ENCODE data around the gene IQCK.

The IQCK gene

GRCh38 chr16:19833581-19833980 lies 115.5 kb downstream of the IQCK start:
- no peak for TF ChIP-seq EZH2phosphoT487 (conservative IDR thresholded peaks at IDR 0.05; ENCODE audit: low read length)
- no peak for TF ChIP-seq CTCF (IDR thresholded peaks at IDR 0.05; ENCODE audit: insufficient read depth, low read length, poor library complexity, severe bottlenecking)
- Histone ChIP-seq H3K9me3 (ENCODE audit: insufficient read depth, low read length) (no peaks in the 10 kb centered on the region), H3K9me2 (replicated peaks; ENCODE audit: insufficient read depth, low read length) (no peaks in the 10 kb centered on the region), H3K4me3 (ENCODE audit: insufficient read depth, low read length, poor library complexity, severe bottlenecking) (no peak overlapping the region), H2AFZ (ENCODE audit: low read depth, low read length, severe bottlenecking) (no peak overlapping the region), H3K79me2 (ENCODE audit: insufficient read depth, low read length) (no peaks in the 10 kb centered on the region), H3K27ac (ENCODE audit: low read depth, low read length) (no peak overlapping the region), H3K9ac (ENCODE audit: low read length) (no peak overlapping the region), H3K4me2 (ENCODE audit: low read depth, low read length, poor library complexity, severe bottlenecking) (no peak overlapping the region), H3K27me3 (ENCODE audit: low read length) (no peaks in the 10 kb centered on the region), H3K36me3 (ENCODE audit: low read length) (no peaks in the 10 kb centered on the region), H4K20me1 (ENCODE audit: low read depth, low read length) (no peaks in the 10 kb centered on the region), H3F3A (ENCODE audit: insufficient read depth) (no peaks in the 10 kb centered on the region)

GRCh38 chr16:19835196-19835595 lies 117.1 kb downstream of the IQCK start:
- Histone ChIP-seq H3K4me2 (ENCODE audit: low read depth, low read length, poor library complexity, severe bottlenecking) (no peak overlapping the region), H3K9me2 (replicated peaks; ENCODE audit: insufficient read depth, low read length) (no peaks in the 10 kb centered on the region), H3K9ac (ENCODE audit: low read length) (no peak overlapping the region), H3K27ac (ENCODE audit: low read depth, low read length) (no peak overlapping the region), H3K27me3 (ENCODE audit: low read length) (no peaks in the 10 kb centered on the region), H4K20me1 (ENCODE audit: low read depth, low read length) (no peaks in the 10 kb centered on the region), H3K79me2 (ENCODE audit: insufficient read depth, low read length) (no peaks in the 10 kb centered on the region), H2AFZ (ENCODE audit: low read depth, low read length, severe bottlenecking) (no peak overlapping the region), H3K9me3 (ENCODE audit: insufficient read depth, low read length) (no peaks in the 10 kb centered on the region), H3F3A (ENCODE audit: insufficient read depth) (no peaks in the 10 kb centered on the region), H3K4me3 (ENCODE audit: insufficient read depth, low read length, poor library complexity, severe bottlenecking) (no peak overlapping the region), H3K36me3 (ENCODE audit: low read length) (no peaks in the 10 kb centered on the region)
- TF ChIP-seq EZH2phosphoT487 (conservative IDR thresholded peaks at IDR 0.05; ENCODE audit: low read length): no peak
- TF ChIP-seq CTCF (IDR thresholded peaks at IDR 0.05; ENCODE audit: insufficient read depth, low read length, poor library complexity, severe bottlenecking): no peak

- no peak for TF ChIP-seq CTCF (IDR thresholded peaks at IDR 0.05; ENCODE audit: insufficient read depth, low read length, poor library complexity, severe bottlenecking)
- TF ChIP-seq EZH2phosphoT487 (conservative IDR thresholded peaks at IDR 0.05; ENCODE audit: low read length): no peak
- Histone ChIP-seq H3F3A (ENCODE audit: insufficient read depth) (no peaks in the 10 kb centered on the region), H3K9me2 (replicated peaks; ENCODE audit: insufficient read depth, low read length) (no peaks in the 10 kb centered on the region), H3K9ac (ENCODE audit: low read length) (no peak overlapping the region), H3K79me2 (ENCODE audit: insufficient read depth, low read length) (no peaks in the 10 kb centered on the region), H3K27ac (ENCODE audit: low read depth, low read length) (no peak overlapping the region), H4K20me1 (ENCODE audit: low read depth, low read length) (no peaks in the 10 kb centered on the region), H3K4me3 (ENCODE audit: insufficient read depth, low read length, poor library complexity, severe bottlenecking) (no peak overlapping the region), H3K36me3 (ENCODE audit: low read length) (no peaks in the 10 kb centered on the region), H3K27me3 (ENCODE audit: low read length) (no peaks in the 10 kb centered on the region), H3K4me2 (ENCODE audit: low read depth, low read length, poor library complexity, severe bottlenecking) (no peak overlapping the region), H3K9me3 (ENCODE audit: insufficient read depth, low read length) (no peaks in the 10 kb centered on the region), H2AFZ (ENCODE audit: low read depth, low read length, severe bottlenecking) (no peak overlapping the region)
Measured at GRCh38 chr16:19835968-19836421, 117.9 kb downstream of the IQCK start.

Data from SU-DHL-6 (cell line).